Mesendoderm (in vitro differentiated cells): ENCODE measurements around the gene SMARCD2. TPM values are rescaled to one million over a fixed set of nuclear protein-coding genes. Genes with fewer than 3 reads are reported as not detected.

Experiments
- DNase-seq: peaks from one replicate; pipeline ENCODE4 v3.0.0; 2013
- H2AK5ac ChIP-seq: 2 replicates; pipeline ENCODE4 v1.6.1; 2013; ENCODE audit warnings: low read length, inconsistent platforms
- H2BK120ac ChIP-seq: 2 replicates; pipeline ENCODE4 v1.6.1; 2013; ENCODE audit warnings: low read depth, mild to moderate bottlenecking, low read length, moderate library complexity, mixed read lengths
- H2BK15ac ChIP-seq: replicated peaks from 2 replicates; pipeline ENCODE4 v1.6.1; 2013; ENCODE audit warnings: low read depth, mild to moderate bottlenecking, moderate library complexity
- H2BK5ac ChIP-seq: 2 replicates; pipeline ENCODE4 v1.6.1; 2013; ENCODE audit warnings: low read length, inconsistent platforms
- H3K18ac ChIP-seq: 2 replicates; pipeline ENCODE4 v1.6.1; 2013; ENCODE audit warnings: mild to moderate bottlenecking, low read length, mixed read lengths
- H3K23ac ChIP-seq: one replicate; pipeline ENCODE4 v1.6.1; 2013; ENCODE audit warnings: low read length
- H3K27ac ChIP-seq: 2 replicates; pipeline ENCODE4 v1.5.1; 2013; ENCODE audit warnings: low read depth, mild to moderate bottlenecking, inconsistent platforms, low read length, moderate library complexity
- H3K27me3 ChIP-seq: 2 replicates; pipeline ENCODE4 v1.6.1; 2013; ENCODE audit warnings: low read length, control low read depth, mild to moderate bottlenecking, inconsistent platforms; ENCODE audit not compliant: insufficient read depth, poor library complexity
- H3K36me3 ChIP-seq: 2 replicates; pipeline ENCODE4 v1.6.1; 2013; ENCODE audit warnings: low read length, inconsistent platforms; ENCODE audit not compliant: control insufficient read depth, insufficient read depth
- H3K4ac ChIP-seq: one replicate; pipeline ENCODE4 v1.6.1; 2013; ENCODE audit warnings: low read depth, mild to moderate bottlenecking, low read length, moderate library complexity
- H3K4me1 ChIP-seq: 2 replicates; pipeline ENCODE4 v1.6.1; 2013; ENCODE audit warnings: low read depth, low read length, inconsistent platforms; ENCODE audit not compliant: control insufficient read depth
- H3K4me2 ChIP-seq: 2 replicates; pipeline ENCODE4 v1.6.1; 2013; ENCODE audit warnings: low read length
- H3K4me3 ChIP-seq: 2 replicates; pipeline ENCODE4 v1.5.1; 2013; ENCODE audit warnings: mild to moderate bottlenecking, low read length
- H3K56ac ChIP-seq: one replicate; pipeline ENCODE4 v1.6.1; 2013; ENCODE audit warnings: low read length
- H3K79me1 ChIP-seq: 2 replicates; pipeline ENCODE4 v1.6.1; 2013; ENCODE audit warnings: low read length, inconsistent platforms
- H3K79me2 ChIP-seq: 2 replicates; pipeline ENCODE4 v1.6.1; 2013; ENCODE audit warnings: mild to moderate bottlenecking, low read length; ENCODE audit not compliant: control insufficient read depth, insufficient read depth
- H3K9ac ChIP-seq: 2 replicates; pipeline ENCODE4 v1.6.1; 2013; ENCODE audit warnings: low read length, inconsistent platforms
- H4K5ac ChIP-seq: one replicate; pipeline ENCODE4 v1.6.1; 2013; ENCODE audit warnings: low read length
- H4K8ac ChIP-seq: one replicate; pipeline ENCODE4 v1.6.1; 2013; ENCODE audit warnings: low read depth, mild to moderate bottlenecking, control low read depth, low read length, moderate library complexity
- WGBS: extraction: QIAGEN DNeasy Blood & Tissue Kit; methylation state at CpG from one replicate; pipeline ENCODE4 v1.1.7; 2013; ENCODE audit warnings: low lambda C conversion rate, missing lambda C conversion rate; ENCODE audit not compliant: insufficient coverage; ENCODE audit errors: extremely low coverage; 5-methylcytosine and 5-hydroxymethylcytosine counted together
- small RNA-seq: library from polyadenylated mRNA; stranded (forward); fragments of <200 nt; extraction: miRNeasy Mini kit (QIAGEN cat#:217004); gene quantifications from one replicate; pipeline ENCODE3, GENCODE V24; 2013; ENCODE audit not compliant: insufficient read depth

The SMARCD2 gene

GRCh38 chr17:63786971-63787711, 55.3 kb downstream of the SMARCD2 start:
- no CpG with 5 or more reads among the region's 13 CpGs for WGBS
- Histone ChIP-seq H3K79me2 (peaks cover 42% of the 10 kb centered on the region), H3K4ac (no peak overlapping the region), H4K5ac (no peak overlapping the region), H3K79me1 (peaks cover 6% of the 10 kb centered on the region), H3K18ac (no peak overlapping the region), H3K4me3 (no peak overlapping the region), H2AK5ac (no peak overlapping the region), H3K4me1 (no peaks in the 10 kb centered on the region), H4K8ac (no peak overlapping the region), H3K27ac (no peak overlapping the region), H3K27me3 (no peaks in the 10 kb centered on the region), H3K4me2 (no peak overlapping the region), H2BK5ac (no peak overlapping the region), H2BK120ac (no peak overlapping the region), H3K56ac (no peak overlapping the region), H3K9ac (no peak overlapping the region), H3K23ac (no peak overlapping the region), H3K36me3 (no peaks in the 10 kb centered on the region), H2BK15ac (no peak overlapping the region)
- DNase-seq: peak; percentile 63

- no peak overlapping the region for H3K9ac ChIP-seq
- H2BK15ac ChIP-seq: no peak overlapping the region
Observed at GRCh38 chr17:63786117-63786516, 56.4 kb downstream of the SMARCD2 start.

DNA sequence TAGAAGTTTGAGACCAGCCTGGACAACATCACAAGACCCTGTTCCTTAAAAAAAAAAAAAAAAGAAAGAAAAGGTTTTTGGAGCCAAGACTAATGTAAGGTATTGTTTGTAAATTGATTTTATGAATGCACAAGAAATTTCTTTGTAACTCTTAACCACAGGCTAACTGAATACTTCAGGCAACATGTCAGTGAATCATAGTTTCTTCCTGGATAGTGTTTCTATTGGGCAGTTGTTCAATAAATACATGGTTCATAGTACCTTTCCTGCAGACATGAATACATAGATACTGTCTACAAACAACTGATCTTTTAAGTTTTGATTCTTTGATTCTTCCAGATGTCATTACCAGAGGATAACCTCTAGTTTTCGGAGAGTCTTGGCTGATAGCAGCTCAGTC, 56.9 kb downstream of the SMARCD2 start:
- no peak overlapping the region for H4K8ac ChIP-seq
- peaks cover 6% of the 10 kb centered on the region for H3K79me1 ChIP-seq
- no CpG with 5 or more reads among the region's 1 CpG for WGBS
- H2BK15ac ChIP-seq: no peak overlapping the region
- no peak overlapping the region for H2AK5ac ChIP-seq
- no peak overlapping the region for H3K4ac ChIP-seq
- no peak overlapping the region for H3K4me3 ChIP-seq
- H4K5ac ChIP-seq: no peak overlapping the region
- H3K4me1 ChIP-seq: no peaks in the 10 kb centered on the region
- H3K36me3 ChIP-seq: no peaks in the 10 kb centered on the region
- H3K27me3 ChIP-seq: no peaks in the 10 kb centered on the region
- H3K27ac ChIP-seq: no peak overlapping the region
- H3K79me2 ChIP-seq: peaks cover 53% of the 10 kb centered on the region
- H2BK120ac ChIP-seq: no peak overlapping the region
- H3K23ac ChIP-seq: no peak overlapping the region
- DNase-seq: no peak
- H3K4me2 ChIP-seq: no peak overlapping the region
- H3K9ac ChIP-seq: no peak overlapping the region
- H2BK5ac ChIP-seq: no peak overlapping the region
- no peak overlapping the region for H3K18ac ChIP-seq
- no peak overlapping the region for H3K56ac ChIP-seq

More at GRCh38 chr17:63786117-63786516, 56.4 kb downstream of the SMARCD2 start:
- Histone ChIP-seq H4K8ac (no peak overlapping the region), H3K27ac (no peak overlapping the region), H3K4me2 (no peak overlapping the region), H2AK5ac (no peak overlapping the region), H3K56ac (no peak overlapping the region), H3K4me1 (no peaks in the 10 kb centered on the region), H3K79me1 (peaks cover 6% of the 10 kb centered on the region), H3K79me2 (peaks cover 49% of the 10 kb centered on the region), H2BK120ac (no peak overlapping the region), H3K4ac (no peak overlapping the region), H3K27me3 (no peaks in the 10 kb centered on the region), H3K36me3 (no peaks in the 10 kb centered on the region), H3K4me3 (no peak overlapping the region), H3K23ac (no peak overlapping the region), H3K18ac (no peak overlapping the region), H2BK5ac (no peak overlapping the region), H4K5ac (no peak overlapping the region)
- no CpG with 5 or more reads among the region's 1 CpG for WGBS
- DNase-seq: no peak

DNA sequence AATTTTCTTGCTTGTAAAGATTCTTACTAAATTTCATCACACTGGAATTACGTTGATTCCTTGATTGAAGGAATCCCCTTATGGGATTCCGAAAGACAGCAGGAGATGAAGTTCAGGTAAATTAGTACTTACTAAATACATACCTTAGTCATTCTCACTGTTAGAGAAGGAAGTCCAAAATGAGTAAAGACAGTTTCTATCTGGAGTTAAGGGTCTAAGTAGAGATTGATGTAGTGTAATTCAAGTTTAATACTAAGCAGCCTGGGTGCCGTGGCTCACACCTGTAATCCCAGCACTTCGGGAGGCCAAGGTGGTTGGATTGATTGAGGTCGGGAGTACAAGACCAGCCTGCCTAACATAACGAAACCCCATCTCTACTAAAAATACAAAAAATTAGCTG, 59.0 kb downstream of the SMARCD2 start:
- H4K5ac ChIP-seq: no peak overlapping the region
- peaks cover 6% of the 10 kb centered on the region for H3K79me1 ChIP-seq
- H4K8ac ChIP-seq: no peak overlapping the region
- WGBS: no CpG with 5 or more reads among the region's 6 CpGs
- H3K27ac ChIP-seq: no peak overlapping the region
- no peaks in the 10 kb centered on the region for H3K4me1 ChIP-seq
- H3K4me2 ChIP-seq: no peak overlapping the region
- H3K23ac ChIP-seq: no peak overlapping the region
- H3K9ac ChIP-seq: no peak overlapping the region
- H2BK15ac ChIP-seq: no peak overlapping the region
- H2BK5ac ChIP-seq: no peak overlapping the region
- no peak overlapping the region for H2BK120ac ChIP-seq
- no peak overlapping the region for H3K4ac ChIP-seq
- no peaks in the 10 kb centered on the region for H3K36me3 ChIP-seq
- H3K18ac ChIP-seq: no peak overlapping the region
- H3K27me3 ChIP-seq: no peaks in the 10 kb centered on the region
- no peak overlapping the region for H3K4me3 ChIP-seq
- H3K79me2 ChIP-seq: peaks cover 64% of the 10 kb centered on the region
- no peak for DNase-seq
- H2AK5ac ChIP-seq: no peak overlapping the region
- H3K56ac ChIP-seq: no peak overlapping the region

Small RNAs within 50 kb of the gene (small RNA-seq; reads per million reads assigned to genes)
- gene AC040958.1: not detected
